HEK293 (cell line): ENCODE results near the gene CENPA.

ENCODE experiments used
- CTCF ChIA-PET: fragments of 350-600 bp; formaldehyde crosslinking; extraction: SDS; loops from one replicate; lab custom pipeline; 2021; ENCODE audit warnings: antibody characterized with exemption; lab: Yijun Ruan, JAX
- POLR2A ChIA-PET: fragments of 300-600 bp; formaldehyde crosslinking; extraction: SDS; loops from one replicate; lab custom pipeline; 2020; ENCODE audit warnings: antibody characterized with exemption, inconsistent platforms; lab: Yijun Ruan, JAX
- H3K27ac ChIP-seq: fragments of 200-500 bp; sonication (Bioruptor generic); 2 replicates; pipeline ENCODE4 v1.5.1; 2014; ENCODE audit warnings: low read depth, low read length, control low read depth, inconsistent platforms; ENCODE audit errors: extremely low read depth
- H3K36me3 ChIP-seq, 2 experiments: fragments of 200-500 bp in 1 of 2; sonication (Bioruptor generic) in 1 of 2; 1 replicate in 1 of 2; 2 replicates in 1 of 2; pipeline ENCODE4 v1.5.1; 2014 to 2017; ENCODE audit warnings: inconsistent platforms in 2 of 2, low read length in 2 of 2; ENCODE audit not compliant: control insufficient read depth in 2 of 2, insufficient read depth in 1 of 2
- H3K4me1 ChIP-seq: fragments of 200-500 bp; sonication (Bioruptor generic); 2 replicates; pipeline ENCODE4 v1.5.1; 2014; ENCODE audit warnings: mild to moderate bottlenecking, low read length, inconsistent platforms; ENCODE audit not compliant: control insufficient read depth, insufficient read depth
- H3K4me3 ChIP-seq: 2 replicates; pipeline ENCODE4 v1.5.1; 2011; ENCODE audit warnings: low read depth, mild to moderate bottlenecking, control low read depth, low read length, moderate library complexity
- H3K9me3 ChIP-seq: fragments of 200-500 bp; sonication (Bioruptor generic); 2 replicates; pipeline ENCODE4 v1.5.1; 2014; ENCODE audit warnings: low read depth, low read length, inconsistent platforms; ENCODE audit not compliant: control insufficient read depth, insufficient read depth
- KLF1 ChIP-seq: fragments of 450-650 bp; formaldehyde crosslinking; IDR thresholded peaks from 2 replicates; pipeline ENCODE4 v1.5.1; 2016; ENCODE audit warnings: missing biosample characterization, missing genetic modification characterization
- KLF10 ChIP-seq: fragments of 450-650 bp; IDR thresholded peaks from 2 replicates; pipeline ENCODE4 v1.5.1; 2018; ENCODE audit warnings: missing biosample characterization, mild to moderate bottlenecking, missing genetic modification characterization
- TSHZ1 ChIP-seq: fragments of 450-650 bp; formaldehyde crosslinking; IDR thresholded peaks from 2 replicates; pipeline ENCODE4 v1.5.1; 2016; ENCODE audit warnings: missing biosample characterization, missing genetic modification characterization, borderline replicate concordance
- ZBTB17 ChIP-seq: fragments of 450-650 bp; formaldehyde crosslinking; IDR thresholded peaks from 2 replicates; pipeline ENCODE4 v1.5.1; 2016; ENCODE audit warnings: missing biosample characterization, missing genetic modification characterization
- ZBTB26 ChIP-seq: fragments of 450-650 bp; formaldehyde crosslinking; optimal IDR thresholded peaks from 2 replicates; pipeline ENCODE3; 2016; ENCODE audit warnings: missing biosample characterization, mild to moderate bottlenecking, missing genetic modification characterization
- ZFP69B ChIP-seq: fragments of 450-650 bp; formaldehyde crosslinking; IDR thresholded peaks from 2 replicates; pipeline ENCODE4 v1.5.1; 2016; ENCODE audit warnings: missing biosample characterization, missing genetic modification characterization
- ZIC2 ChIP-seq: fragments of 450-650 bp; formaldehyde crosslinking; IDR thresholded peaks from 2 replicates; pipeline ENCODE4 v1.5.1; 2016; ENCODE audit warnings: missing biosample characterization, missing genetic modification characterization
- ZNF114 ChIP-seq: fragments of 450-650 bp; formaldehyde crosslinking; IDR thresholded peaks from 2 replicates; pipeline ENCODE4 v1.5.0; 2017; ENCODE audit warnings: missing biosample characterization, missing genetic modification characterization
- ZNF175 ChIP-seq: fragments of 450-650 bp; formaldehyde crosslinking; IDR thresholded peaks from 2 replicates; pipeline ENCODE4 v1.5.1; 2016; ENCODE audit warnings: missing biosample characterization, missing genetic modification characterization
- ZNF274 ChIP-seq, 2 experiments: fragments of 200-500 bp in 1 of 2; fragments of 450-650 bp in 1 of 2; sonication (Bioruptor generic) in 1 of 2; formaldehyde crosslinking in 1 of 2; IDR thresholded peaks; 2 replicates each; pipeline versions ENCODE4 v1.5.1 to v1.6.1; 2014 to 2016; ENCODE audit warnings: borderline replicate concordance in 1 of 2, inconsistent platforms in 1 of 2, low read length in 1 of 2, missing biosample characterization in 1 of 2, missing genetic modification characterization in 1 of 2
- ZNF280C ChIP-seq: fragments of 450-650 bp; formaldehyde crosslinking; IDR thresholded peaks from 2 replicates; pipeline ENCODE4 v1.5.1; 2016; ENCODE audit warnings: missing biosample characterization, missing genetic modification characterization
- ZNF354C ChIP-seq: fragments of 450-650 bp; formaldehyde crosslinking; IDR thresholded peaks from 2 replicates; pipeline ENCODE4 v1.5.1; 2016; ENCODE audit warnings: missing biosample characterization, missing genetic modification characterization, low read depth, borderline replicate concordance
- ZNF362 ChIP-seq: fragments of 450-650 bp; formaldehyde crosslinking; IDR thresholded peaks from 2 replicates; pipeline ENCODE4 v1.5.1; 2016; ENCODE audit warnings: missing biosample characterization, missing genetic modification characterization
- ZNF404 ChIP-seq: fragments of 450-650 bp; formaldehyde crosslinking; IDR thresholded peaks from 2 replicates; pipeline ENCODE4 v1.5.1; 2017; ENCODE audit warnings: missing biosample characterization, missing genetic modification characterization
- ZNF514 ChIP-seq: fragments of 450-650 bp; formaldehyde crosslinking; IDR thresholded peaks from 2 replicates; pipeline ENCODE4 v1.5.1; 2016; ENCODE audit warnings: missing biosample characterization, missing genetic modification characterization
- ZNF521 ChIP-seq: fragments of 450-650 bp; formaldehyde crosslinking; IDR thresholded peaks from 2 replicates; pipeline ENCODE4 v1.5.1; 2017; ENCODE audit warnings: missing biosample characterization, mild to moderate bottlenecking, missing genetic modification characterization
- ZNF600 ChIP-seq: fragments of 450-650 bp; formaldehyde crosslinking; IDR thresholded peaks from 2 replicates; pipeline ENCODE4 v1.5.1; 2016; ENCODE audit warnings: missing biosample characterization, missing genetic modification characterization
- ZNF610 ChIP-seq: fragments of 450-650 bp; formaldehyde crosslinking; IDR thresholded peaks from 2 replicates; pipeline ENCODE4 v1.5.1; 2016; ENCODE audit warnings: missing biosample characterization, missing genetic modification characterization, borderline replicate concordance
- ZNF692 ChIP-seq: fragments of 450-650 bp; formaldehyde crosslinking; IDR thresholded peaks from 2 replicates; pipeline ENCODE4 v1.5.1; 2016; ENCODE audit warnings: missing biosample characterization, missing genetic modification characterization

The CENPA gene

GRCh38 chr2:26764906-26765305 is 20.9 kb upstream of the CENPA start (continued):
- TF ChIP-seq KLF1 (no peak), ZNF280C (tag by site-specific recombination) (no peak), ZNF274 (IDR thresholded peaks at IDR 0.05; ENCODE audit: low read length) (no peak), ZNF274 (tag by site-specific recombination; IDR thresholded peaks at IDR 0.05; ENCODE audit: borderline replicate concordance) (no peak)

GRCh38 chr2:26765475-26766200 is 20.2 kb upstream of the CENPA start:
- Histone ChIP-seq H3K4me1 (no peaks in the 10 kb centered on the region; the same call in 1 of the 2 replicates), H3K4me3 (peak overlapping the region; percentile 93; the same call in 1 of the 2 replicates), H3K9me3 (no peaks in the 10 kb centered on the region), H3K27ac (no peak overlapping the region), H3K36me3 (peaks cover 0 to 10% of the 10 kb centered on the region in 2 experiments; a peak in 1 of 3 replicates)
- TF ChIP-seq ZNF610 (tag by site-specific recombination) = no peak
- no peak for TF ChIP-seq ZNF175 (tag by site-specific recombination)
- TF ChIP-seq KLF10 (tag by site-specific recombination) = no peak
- TF ChIP-seq ZNF514 = no peak
- TF ChIP-seq ZNF404 (tag by site-specific recombination) = no peak
- TF ChIP-seq ZFP69B (tag by site-specific recombination) = peak; percentile 81
- no peak for TF ChIP-seq ZBTB26 (tag by site-specific recombination)
- peak; percentile 86 for TF ChIP-seq ZNF692 (tag by site-specific recombination)
- CTCF ChIA-PET = interaction anchor here (1.0 kb wide), 1 partner anchor 160 kb away, joined by 3 read pairs; no protein-coding TSS in a partner anchor
- POLR2A ChIA-PET = interaction anchor here (0.8 kb wide), 1 partner anchor 273 kb away, joined by 3 read pairs; no protein-coding TSS in a partner anchor

- POLR2A ChIA-PET = no interaction called here
- no peaks in the 10 kb centered on the region; the same call in 1 of the 2 replicates for H3K4me1 ChIP-seq
- TF ChIP-seq ZNF610 (tag by site-specific recombination) (no peak), ZNF114 (tag by site-specific recombination) (no peak), ZNF354C (tag by site-specific recombination) (no peak), ZNF600 (0 out of 2 replicates have a peak, but pooled peaks have one; percentile 0), TSHZ1 (tag by site-specific recombination) (no peak), ZIC2 (peak; percentile 95), ZNF521 (tag by site-specific recombination) (no peak), ZNF362 (no peak), ZBTB17 (tag by site-specific recombination) (peak; percentile 72)
These were observed 18.7 kb upstream of the CENPA start for GRCh38 chr2:26767129-26767528.

More at GRCh38 chr2:26767129-26767528, 18.7 kb upstream of the CENPA start:
- H3K9me3 ChIP-seq = no peaks in the 10 kb centered on the region
- H3K27ac ChIP-seq = no peak overlapping the region
- peaks cover 0 to 10% of the 10 kb centered on the region in 2 experiments; a peak in 1 of 3 replicates for H3K36me3 ChIP-seq
- CTCF ChIA-PET = no interaction called here
- no peak overlapping the region for H3K4me3 ChIP-seq
